NCI-H1436 (cell line): Measurements from ENCODE around the gene PDCD7.
A peak's percentile ranks its signal among the peaks of the same experiment; 100 is the strongest.
"Not testable (repeated sequence)": the region's sequence is repeated elsewhere in the genome, so short reads cannot be mapped to it uniquely, and the experiment has no call there.

Experiments
- DNase-seq: peaks from one replicate; lab custom pipeline; 2025; lab: John Stamatoyannopoulos, UW

Gene PDCD7

GRCh38 chr15:65133548-65134200 is at the start of gene PDCD7:
TSS of gene PDCD7 (minus strand) at chr15:65133808. CDS start at chr15:65133781, 27 bp downstream.
- DNase-seq: peak; percentile 89

GRCh38 chr15:65182538-65182937 is 48.9 kb upstream of the PDCD7 start:
- DNase-seq: no peak

GRCh38 chr15:65181582-65182353 is 48.2 kb upstream of the PDCD7 start:
- DNase-seq: not testable (repeated sequence)

GRCh38 chr15:65180167-65180566 is 46.6 kb upstream of the PDCD7 start:
- no peak for DNase-seq

GRCh38 chr15:65177901-65178300 is 44.3 kb upstream of the PDCD7 start:
- no peak for DNase-seq

- no peak for DNase-seq
Measured at GRCh38 chr15:65176056-65176455, 42.4 kb upstream of the PDCD7 start.

GRCh38 chr15:65175511-65175910 is 41.9 kb upstream of the PDCD7 start:
- DNase-seq: no peak

GRCh38 chr15:65174509-65174908 is 40.9 kb upstream of the PDCD7 start:
- DNase-seq: no peak

GRCh38 chr15:65172531-65172930 is 38.9 kb upstream of the PDCD7 start:
- DNase-seq: no peak

- no peak for DNase-seq
Measured at GRCh38 chr15:65171428-65171827, 37.8 kb upstream of the PDCD7 start.

- no peak for DNase-seq
Measured at GRCh38 chr15:65165875-65166274, 32.3 kb upstream of the PDCD7 start.

GRCh38 chr15:65164139-65164538 is 30.5 kb upstream of the PDCD7 start:
- DNase-seq: no peak

GRCh38 chr15:65163041-65163440 is 29.4 kb upstream of the PDCD7 start:
- DNase-seq: no peak

- no peak for DNase-seq
Measured at GRCh38 chr15:65156692-65157091, 23.1 kb upstream of the PDCD7 start.

- no peak for DNase-seq
Measured at GRCh38 chr15:65154720-65155119, 21.1 kb upstream of the PDCD7 start.

- DNase-seq: no peak
Measured at GRCh38 chr15:65147902-65148301, 14.3 kb upstream of the PDCD7 start.

GRCh38 chr15:65146438-65146837 is 12.8 kb upstream of the PDCD7 start:
- DNase-seq: no peak

- DNase-seq: not testable (repeated sequence)
Measured at GRCh38 chr15:65138631-65139030, 5.0 kb upstream of the PDCD7 start.

- DNase-seq: not testable (repeated sequence)
Measured at GRCh38 chr15:65137893-65138292, 4.3 kb upstream of the PDCD7 start.

GRCh38 chr15:65137089-65137488 is 3.5 kb upstream of the PDCD7 start:
- DNase-seq: not testable (repeated sequence)

- no peak for DNase-seq
Measured at GRCh38 chr15:65134538-65134937, 930 bp upstream of the PDCD7 start.

- DNase-seq: no peak
Measured at GRCh38 chr15:65132878-65133547, 595 bp downstream of the PDCD7 start.

- DNase-seq: no peak
Measured at GRCh38 chr15:65130941-65131340, 2.7 kb downstream of the PDCD7 start.
